Measurements from ENCODE around the gene FBXL4.

The FBXL4 gene

DNA sequence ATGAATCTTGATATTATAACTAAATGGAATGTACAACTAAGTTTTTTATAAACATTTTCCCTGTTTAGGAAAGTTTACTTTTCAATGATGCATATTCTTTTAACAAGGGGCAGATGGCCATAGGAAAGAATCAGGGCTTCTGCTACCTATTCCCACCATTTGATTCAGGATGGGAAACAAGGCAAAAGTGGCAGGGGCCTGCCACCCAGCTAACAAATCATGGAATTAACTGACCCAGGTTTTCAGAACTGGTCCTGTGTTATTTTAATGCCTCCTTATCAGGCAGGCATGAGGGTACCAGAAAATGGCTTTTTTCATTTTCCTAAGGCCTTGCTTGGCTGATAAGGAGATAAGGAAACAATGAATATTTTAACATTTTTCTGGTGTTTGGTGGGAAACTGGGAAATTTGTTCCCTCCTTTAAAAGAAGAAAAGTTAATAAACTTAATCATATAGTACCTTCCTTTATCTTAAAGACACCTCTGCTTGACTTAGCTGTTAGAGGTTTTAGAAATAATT lies 106.7 kb downstream of the FBXL4 start:
- Mint-ChIP-seq H3K4me3 (no peak overlapping the region), H3K36me3 (ENCODE audit: low read depth) (no peaks in the 10 kb centered on the region), H3K4me1 (peaks cover 13% of the 10 kb centered on the region), H3K9me3 (peaks cover 4% of the 10 kb centered on the region), H3K27me3 (ENCODE audit: low read depth) (peaks cover 99% of the 10 kb centered on the region), H3K27ac (no peak overlapping the region)
- TF ChIP-seq, protein P1, sequence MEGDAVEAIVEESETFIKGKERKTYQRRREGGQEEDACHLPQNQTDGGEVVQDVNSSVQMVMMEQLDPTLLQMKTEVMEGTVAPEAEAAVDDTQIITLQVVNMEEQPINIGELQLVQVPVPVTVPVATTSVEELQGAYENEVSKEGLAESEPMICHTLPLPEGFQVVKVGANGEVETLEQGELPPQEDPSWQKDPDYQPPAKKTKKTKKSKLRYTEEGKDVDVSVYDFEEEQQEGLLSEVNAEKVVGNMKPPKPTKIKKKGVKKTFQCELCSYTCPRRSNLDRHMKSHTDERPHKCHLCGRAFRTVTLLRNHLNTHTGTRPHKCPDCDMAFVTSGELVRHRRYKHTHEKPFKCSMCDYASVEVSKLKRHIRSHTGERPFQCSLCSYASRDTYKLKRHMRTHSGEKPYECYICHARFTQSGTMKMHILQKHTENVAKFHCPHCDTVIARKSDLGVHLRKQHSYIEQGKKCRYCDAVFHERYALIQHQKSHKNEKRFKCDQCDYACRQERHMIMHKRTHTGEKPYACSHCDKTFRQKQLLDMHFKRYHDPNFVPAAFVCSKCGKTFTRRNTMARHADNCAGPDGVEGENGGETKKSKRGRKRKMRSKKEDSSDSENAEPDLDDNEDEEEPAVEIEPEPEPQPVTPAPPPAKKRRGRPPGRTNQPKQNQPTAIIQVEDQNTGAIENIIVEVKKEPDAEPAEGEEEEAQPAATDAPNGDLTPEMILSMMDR (IDR thresholded peaks at IDR 0.05; ENCODE audit: unreplicated experiment in 3 of 3), result no peak

DNA sequence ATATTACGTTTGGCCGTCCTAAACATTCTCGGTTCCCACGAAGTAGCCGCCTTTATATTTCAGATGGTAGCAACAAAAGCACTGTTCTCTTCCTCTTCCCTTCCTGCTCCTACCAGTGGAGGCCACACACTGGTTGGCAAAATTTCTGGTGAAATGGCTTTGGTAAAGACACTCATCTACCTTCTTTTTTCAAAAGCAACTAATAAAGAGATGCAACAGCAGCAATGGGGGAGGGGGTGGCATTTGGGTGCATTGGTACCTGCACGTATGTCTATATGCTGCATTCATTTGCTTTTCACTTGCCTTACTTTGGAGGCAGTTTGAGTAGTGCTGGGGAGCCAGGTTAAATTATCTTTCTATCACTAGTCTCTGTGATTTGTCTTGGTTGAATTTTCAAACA lies 107.4 kb downstream of the FBXL4 start:
- no peak overlapping the region for H3K27ac Mint-ChIP-seq
- no peaks in the 10 kb centered on the region for H3K36me3 Mint-ChIP-seq (ENCODE audit: low read depth)
- peaks cover 99% of the 10 kb centered on the region for H3K27me3 Mint-ChIP-seq (ENCODE audit: low read depth)
- TF ChIP-seq, protein P1 (IDR thresholded peaks at IDR 0.05; ENCODE audit: unreplicated experiment in 3 of 3), result no peak
- H3K9me3 Mint-ChIP-seq, result peaks cover 4% of the 10 kb centered on the region
- H3K4me3 Mint-ChIP-seq, result no peak overlapping the region
- peaks cover 12% of the 10 kb centered on the region for H3K4me1 Mint-ChIP-seq

GRCh38 chr6:98839781-98840361 lies 107.9 kb downstream of the FBXL4 start:
- H3K9me3 Mint-ChIP-seq, result peaks cover 4% of the 10 kb centered on the region
- TF ChIP-seq, protein P1 (IDR thresholded peaks at IDR 0.05; ENCODE audit: unreplicated experiment in 3 of 3), result peak; percentile 19 to 60 (median 31)
- H3K27me3 Mint-ChIP-seq (ENCODE audit: low read depth), result peaks cover 96% of the 10 kb centered on the region
- H3K36me3 Mint-ChIP-seq (ENCODE audit: low read depth), result no peaks in the 10 kb centered on the region
- H3K4me1 Mint-ChIP-seq, result peaks cover 12% of the 10 kb centered on the region
- no peak overlapping the region for H3K4me3 Mint-ChIP-seq
- no peak overlapping the region for H3K27ac Mint-ChIP-seq

- Mint-ChIP-seq H3K4me3 (no peak overlapping the region), H3K27me3 (ENCODE audit: low read depth) (peaks cover 95% of the 10 kb centered on the region), H3K36me3 (ENCODE audit: low read depth) (no peaks in the 10 kb centered on the region), H3K4me1 (peaks cover 7% of the 10 kb centered on the region), H3K27ac (no peak overlapping the region), H3K9me3 (peaks cover 4% of the 10 kb centered on the region)
- TF ChIP-seq, protein P1 (IDR thresholded peaks at IDR 0.05; ENCODE audit: unreplicated experiment in 3 of 3), result no peak
Observed at GRCh38 chr6:98838975-98839374, 108.8 kb downstream of the FBXL4 start.

DNA sequence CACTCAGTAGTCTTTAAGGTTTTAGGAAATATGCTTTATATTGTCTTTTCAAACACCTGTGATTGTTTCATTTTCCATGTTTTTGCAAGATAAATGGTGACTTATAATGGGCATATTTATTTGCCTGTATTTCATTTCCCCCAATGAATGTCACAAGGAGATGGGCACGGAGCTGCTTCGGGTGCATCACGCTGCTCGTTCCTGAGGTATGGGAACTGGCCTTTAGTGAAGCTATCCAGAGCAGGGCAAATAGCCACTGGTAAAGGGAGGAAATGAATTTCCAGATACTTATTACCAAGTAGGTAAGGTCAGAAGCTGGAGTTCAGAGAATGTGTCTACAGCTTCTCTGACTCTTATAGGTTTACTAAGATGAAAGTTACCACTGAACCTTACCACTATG lies 109.7 kb downstream of the FBXL4 start:
- Mint-ChIP-seq H3K4me3 (peak overlapping the region in 1 of 3 experiments; percentile 48), H3K27me3 (ENCODE audit: low read depth) (peaks cover 95% of the 10 kb centered on the region), H3K9me3 (peaks cover 4% of the 10 kb centered on the region), H3K27ac (no peak overlapping the region), H3K36me3 (ENCODE audit: low read depth) (no peaks in the 10 kb centered on the region), H3K4me1 (peaks cover 16% of the 10 kb centered on the region)
- TF ChIP-seq, protein P1 (IDR thresholded peaks at IDR 0.05; ENCODE audit: unreplicated experiment in 3 of 3), result no peak
